B cell (primary cell): ENCODE results near the gene PTGDR2. TPM values are rescaled to one million over a fixed set of nuclear protein-coding genes. Genes with fewer than 3 reads are reported as not detected.

Source experiments
- ATAC-seq: fragments of 200-7000 bp; cut with Tn5 transposase; one replicate; pipeline ENCODE4 v1.10.0; 2021; ENCODE audit warnings: low read depth, mild to moderate bottlenecking, moderate number of reproducible peaks, moderate library complexity
- CTCF ChIA-PET: fragments of 350-600 bp; sonication (Branson Sonifier 250); formaldehyde crosslinking; loops from one replicate; lab custom pipeline; 2021; ENCODE audit warnings: antibody characterized with exemption, inconsistent platforms; lab: Charles Lee
- POLR2A ChIA-PET: fragments of 350-600 bp; sonication (Branson Sonifier 250); formaldehyde crosslinking; loops from one replicate; lab custom pipeline; 2021; ENCODE audit warnings: antibody characterized with exemption; lab: Charles Lee
- DNase-seq: peaks from one replicate; pipeline ENCODE4 v3.0.0; 2013
- H2AFZ ChIP-seq: 2 replicates; pipeline ENCODE4 v1.6.1; 2012; ENCODE audit warnings: mild to moderate bottlenecking, low read depth, low read length; ENCODE audit not compliant: insufficient read depth, poor library complexity, severe bottlenecking
- H3K27ac ChIP-seq, 2 donors: 1 replicate in 1 of 2; 2 replicates in 1 of 2; pipeline ENCODE4 v1.5.1; 2012 to 2013; ENCODE audit warnings: low read length in 2 of 2, mild to moderate bottlenecking in 2 of 2, moderate library complexity in 1 of 2
- H3K27me3 ChIP-seq, 4 experiments: fragments of 200-600 bp in 1 of 4; sonication (generic) in 1 of 4; replicated peaks in 1 of 4; 1 replicate in 2 of 4; 2 replicates in 2 of 4; pipeline versions ENCODE4 v1.6.1 to v1.7.0; 2013 to 2016; ENCODE audit warnings: low read length in 3 of 4, mild to moderate bottlenecking in 2 of 4, mixed read lengths in 1 of 4, moderate library complexity in 1 of 4; ENCODE audit not compliant: insufficient read depth in 4 of 4, control insufficient read depth in 3 of 4; ENCODE audit errors: control extremely low read depth in 1 of 4
- H3K36me3 ChIP-seq, 2 experiments: replicated peaks in 1 of 2; 1 replicate in 1 of 2; 2 replicates in 1 of 2; pipeline versions ENCODE4 v1.6.1 to v1.7.1; 2013; ENCODE audit warnings: low read length in 1 of 2; ENCODE audit not compliant: insufficient read depth in 2 of 2, control insufficient read depth in 1 of 2; ENCODE audit errors: control extremely low read depth in 1 of 2, extremely low read depth in 1 of 2
- H3K4me1 ChIP-seq, 2 donors: fragments of 200-600 bp in 1 of 2; sonication (generic) in 1 of 2; 1 replicate in 1 of 2; 2 replicates in 1 of 2; pipeline versions ENCODE4 v1.5.1 to v1.6.1; 2013 to 2017; ENCODE audit warnings: low read length in 2 of 2; ENCODE audit not compliant: control insufficient read depth in 2 of 2, insufficient read depth in 2 of 2
- H3K4me2 ChIP-seq: replicated peaks from 2 replicates; pipeline ENCODE3; 2012; ENCODE audit warnings: mild to moderate bottlenecking, low read depth, low read length; ENCODE audit not compliant: poor library complexity, severe bottlenecking
- H3K4me3 ChIP-seq, 5 experiments: fragments of 200-600 bp in 1 of 5; sonication (generic) in 1 of 5; 1 replicate in 3 of 5; 2 replicates in 2 of 5; pipeline versions ENCODE4 v1.5.1 to v1.7.0; 2011 to 2016; ENCODE audit warnings: low read length in 4 of 5, mild to moderate bottlenecking in 4 of 5, low read depth in 2 of 5, control low read depth in 1 of 5, moderate library complexity in 1 of 5; ENCODE audit not compliant: insufficient read depth in 1 of 5; ENCODE audit errors: control extremely low read depth in 1 of 5, extremely low read depth in 1 of 5
- H3K79me2 ChIP-seq: fragments of 200-600 bp; sonication (generic); one replicate; pipeline ENCODE4 v1.6.0; 2016; ENCODE audit warnings: low read length; ENCODE audit not compliant: control insufficient read depth, insufficient read depth
- H3K9ac ChIP-seq: fragments of 200-600 bp; sonication (generic); 2 replicates; pipeline ENCODE4 v1.6.1; 2017; ENCODE audit warnings: mild to moderate bottlenecking, low read length, moderate library complexity
- H3K9me3 ChIP-seq, 3 donors: one replicate each; pipeline versions ENCODE4 v1.6.1 to v1.7.1; 2013; ENCODE audit warnings: low read length in 2 of 3; ENCODE audit not compliant: control insufficient read depth in 2 of 3, insufficient read depth in 1 of 3; ENCODE audit errors: control extremely low read depth in 1 of 3
- H4K20me1 ChIP-seq: 2 replicates; pipeline ENCODE4 v1.6.0; 2012; ENCODE audit warnings: mild to moderate bottlenecking, low read length; ENCODE audit not compliant: insufficient read depth, control insufficient read depth, poor library complexity, severe bottlenecking
- H3K27ac Mint-ChIP-seq: one replicate; pipeline ENCODE4 v1.8.0; 2021; ENCODE audit warnings: mixed read lengths
- H3K27me3 Mint-ChIP-seq: one replicate; pipeline ENCODE4 v1.8.0; 2021; ENCODE audit warnings: mixed read lengths
- H3K4me1 Mint-ChIP-seq: one replicate; pipeline ENCODE4 v1.8.0; 2021; ENCODE audit warnings: mixed read lengths
- H3K4me3 Mint-ChIP-seq: one replicate; pipeline ENCODE4 v1.8.0; 2021; ENCODE audit warnings: mixed read lengths
- H3K9me3 Mint-ChIP-seq: one replicate; pipeline ENCODE4 v1.8.0; 2022; ENCODE audit warnings: mixed read lengths; ENCODE audit not compliant: insufficient read depth
- CTCF ChIP-seq: fragments of 200-600 bp; IDR thresholded peaks from one replicate; pipeline ENCODE4 v1.8.0; 2022; ENCODE audit warnings: antibody characterized with exemption, mild to moderate bottlenecking
- EZH2 ChIP-seq: IDR thresholded peaks from 2 replicates; pipeline ENCODE4 v1.6.1; 2012; ENCODE audit warnings: borderline replicate concordance, low read depth, mild to moderate bottlenecking, moderate library complexity, low read length; ENCODE audit not compliant: insufficient read depth, poor library complexity, severe bottlenecking
- WGBS: methylation state at CpG from one replicate; pipeline ENCODE4 v1.1.5; 2013; ENCODE audit warnings: missing lambda C conversion rate; ENCODE audit not compliant: insufficient coverage; 5-methylcytosine and 5-hydroxymethylcytosine counted together
- intact Hi-C: fragments of 100-400 bp; cut with micrococcal nuclease; formaldehyde crosslinking; loops from one replicate; pipeline ENCODE4 v1.10.0; 2022
- polyA plus RNA-seq: library from polyadenylated mRNA; depleted of rRNA; stranded (reverse); fragments of >200 nt; gene quantifications from 2 replicates; pipeline ENCODE4 v1.2.3, GENCODE V29; 2012
- total RNA-seq, 2 donors: library from RNA; stranded (reverse); fragments of 120-200 nt in 1 of 2; gene quantifications; 1 replicate in 1 of 2; 2 replicates in 1 of 2; pipeline versions ENCODE4 v1.2.3 to v1.2.4, GENCODE V29; 2013 to 2022

Gene PTGDR2
- total and polyA plus RNA-seq, 2 donors (not counting 1 experiment from before 2014, with no cell fraction given) = 0.03 TPM; not detected in 1

- Histone ChIP-seq H3K4me2 (peak overlapping the region; percentile 94), H3K36me3 (peaks cover 2 to 38% of the 10 kb centered on the region in 2 experiments), H3K9me3 (no peaks in the 10 kb centered on the region), H3K9ac (peak overlapping the region; percentile 89), H2AFZ (peak overlapping the region; percentile 89), H3K4me3 (peak overlapping the region in 3 of 5 experiments; percentile 72 to 98 (median 81)), H3K4me1 (peaks cover 34 to 38% of the 10 kb centered on the region in 2 donors), H3K27me3 (no peaks in the 10 kb centered on the region), H4K20me1 (peaks cover 41% of the 10 kb centered on the region), H3K79me2 (peaks cover 40% of the 10 kb centered on the region), H3K27ac (peak overlapping the region in 1 of 2 donors; percentile 80)
- peak overlapping the region; percentile 92 for H3K4me3 Mint-ChIP-seq
- WGBS = 94% methylated on average over 2 of the region's 6 CpGs
- no peak for DNase-seq
- no peak for ATAC-seq
- ChIA-PET POLR2A (interaction anchor here (0.7 kb wide), 1 partner anchor 138 kb away, joined by 3 read pairs; no protein-coding TSS in a partner anchor), CTCF (interaction anchor here (0.9 to 10.2 kb wide), 4 partner anchors 11 to 283 kb away, joined by 3 to 129 read pairs (median 8); partner anchors contain the start of gene TMEM109)
- no peak for TF ChIP-seq CTCF
- TF ChIP-seq EZH2 = no peak
- intact Hi-C loops = no loop called here
- H3K27me3 Mint-ChIP-seq = no peaks in the 10 kb centered on the region
- H3K9me3 Mint-ChIP-seq = no peaks in the 10 kb centered on the region
- H3K4me1 Mint-ChIP-seq = peaks cover 53% of the 10 kb centered on the region
- peak overlapping the region; percentile 97 for H3K27ac Mint-ChIP-seq
Observed at GRCh38 chr11:60905047-60905446, 49.3 kb upstream of the PTGDR2 start.

- H3K9me3 Mint-ChIP-seq = no peaks in the 10 kb centered on the region
- H3K9ac ChIP-seq = no peak overlapping the region
- ChIA-PET POLR2A (no interaction called here), CTCF (interaction anchor here (0.9 to 10.2 kb wide), 5 partner anchors 14 to 72 kb away, joined by 3 to 129 read pairs (median 12); partner anchors contain the start of gene TMEM109)
- H3K9me3 ChIP-seq = no peaks in the 10 kb centered on the region
- H4K20me1 ChIP-seq = peaks cover 52% of the 10 kb centered on the region
- no peak overlapping the region for H3K4me3 Mint-ChIP-seq
- H3K27me3 ChIP-seq = no peaks in the 10 kb centered on the region
- no peaks in the 10 kb centered on the region for H3K27me3 Mint-ChIP-seq
- 95% methylated on average over 11 of the region's 11 CpGs for WGBS
- no peak overlapping the region for H3K27ac ChIP-seq
- no peak overlapping the region for H2AFZ ChIP-seq
- no peak overlapping the region for H3K4me2 ChIP-seq
- peaks cover 53% of the 10 kb centered on the region for H3K79me2 ChIP-seq
- no peak for TF ChIP-seq EZH2
- TF ChIP-seq CTCF = no peak
- peaks cover 34% of the 10 kb centered on the region for H3K4me1 Mint-ChIP-seq
- no peak overlapping the region for H3K4me3 ChIP-seq
- DNase-seq = no peak
- ATAC-seq = no peak
- intact Hi-C loops = no loop called here
- peaks cover 3 to 61% of the 10 kb centered on the region in 2 experiments for H3K36me3 ChIP-seq
- H3K27ac Mint-ChIP-seq = peak overlapping the region; percentile 46
- peaks cover 23 to 24% of the 10 kb centered on the region in 2 donors for H3K4me1 ChIP-seq
Observed at GRCh38 chr11:60902625-60903024, 46.9 kb upstream of the PTGDR2 start.
